ENCODE results near the gene NRCAM.

DNA sequence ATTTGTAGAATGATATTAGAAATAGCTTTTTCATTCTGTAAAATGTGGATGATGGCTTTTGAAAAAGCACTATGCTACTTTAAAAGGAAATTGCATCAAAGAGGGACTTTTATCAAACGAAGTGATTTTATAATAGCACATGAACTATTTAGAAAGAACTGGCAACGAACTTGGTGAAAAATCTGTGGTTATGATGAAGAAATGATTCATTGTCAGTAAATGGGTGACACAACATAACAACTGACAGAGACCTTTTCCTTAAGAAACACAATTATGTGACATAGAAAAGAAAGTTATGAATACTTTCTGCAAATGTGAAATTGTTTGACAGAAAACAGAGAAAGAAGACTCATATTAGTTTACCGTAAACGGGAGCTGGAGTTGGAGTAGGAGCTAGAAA is 265.3 kb downstream of the NRCAM start:
- TF ChIP-seq, protein P1, sequence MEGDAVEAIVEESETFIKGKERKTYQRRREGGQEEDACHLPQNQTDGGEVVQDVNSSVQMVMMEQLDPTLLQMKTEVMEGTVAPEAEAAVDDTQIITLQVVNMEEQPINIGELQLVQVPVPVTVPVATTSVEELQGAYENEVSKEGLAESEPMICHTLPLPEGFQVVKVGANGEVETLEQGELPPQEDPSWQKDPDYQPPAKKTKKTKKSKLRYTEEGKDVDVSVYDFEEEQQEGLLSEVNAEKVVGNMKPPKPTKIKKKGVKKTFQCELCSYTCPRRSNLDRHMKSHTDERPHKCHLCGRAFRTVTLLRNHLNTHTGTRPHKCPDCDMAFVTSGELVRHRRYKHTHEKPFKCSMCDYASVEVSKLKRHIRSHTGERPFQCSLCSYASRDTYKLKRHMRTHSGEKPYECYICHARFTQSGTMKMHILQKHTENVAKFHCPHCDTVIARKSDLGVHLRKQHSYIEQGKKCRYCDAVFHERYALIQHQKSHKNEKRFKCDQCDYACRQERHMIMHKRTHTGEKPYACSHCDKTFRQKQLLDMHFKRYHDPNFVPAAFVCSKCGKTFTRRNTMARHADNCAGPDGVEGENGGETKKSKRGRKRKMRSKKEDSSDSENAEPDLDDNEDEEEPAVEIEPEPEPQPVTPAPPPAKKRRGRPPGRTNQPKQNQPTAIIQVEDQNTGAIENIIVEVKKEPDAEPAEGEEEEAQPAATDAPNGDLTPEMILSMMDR (IDR thresholded peaks at IDR 0.05; ENCODE audit: insufficient read depth, low read depth, low read length): no peak
- TF ChIP-seq EZH2 (IDR thresholded peaks at IDR 0.05; ENCODE audit: insufficient read depth, low read length): no peak
